HEK293 (cell line): ENCODE measurements around the gene AP5S1.

Experiments
- GFI1B ChIP-seq: fragments of 450-650 bp; formaldehyde crosslinking; IDR thresholded peaks from 2 replicates; pipeline ENCODE4 v1.5.1; 2016; ENCODE audit warnings: missing biosample characterization, missing genetic modification characterization
- HIC1 ChIP-seq: fragments of 450-650 bp; formaldehyde crosslinking; IDR thresholded peaks from 2 replicates; pipeline ENCODE4 v1.5.1; 2016; ENCODE audit warnings: missing biosample characterization, missing genetic modification characterization
- KLF7 ChIP-seq: fragments of 450-650 bp; formaldehyde crosslinking; IDR thresholded peaks from 2 replicates; pipeline ENCODE4 v1.5.1; 2016; ENCODE audit warnings: missing biosample characterization, missing genetic modification characterization, borderline replicate concordance
- MYNN ChIP-seq: fragments of 450-650 bp; formaldehyde crosslinking; IDR thresholded peaks from 2 replicates; pipeline ENCODE4 v1.5.1; 2016; ENCODE audit warnings: missing biosample characterization, missing genetic modification characterization, borderline replicate concordance
- PRDM1 ChIP-seq: fragments of 450-650 bp; formaldehyde crosslinking; IDR thresholded peaks from 2 replicates; pipeline ENCODE4; 2016; ENCODE audit warnings: missing biosample characterization, missing genetic modification characterization
- PRDM6 ChIP-seq: fragments of 450-650 bp; formaldehyde crosslinking; IDR thresholded peaks from 2 replicates; pipeline ENCODE4 v1.5.1; 2017; ENCODE audit warnings: missing biosample characterization, missing genetic modification characterization
- REPIN1 ChIP-seq: fragments of 450-650 bp; formaldehyde crosslinking; IDR thresholded peaks from 2 replicates; pipeline ENCODE4 v1.5.1; 2017; ENCODE audit warnings: missing biosample characterization, missing genetic modification characterization, low read depth
- SETDB1 ChIP-seq: IDR thresholded peaks from one replicate; pipeline ENCODE4 v1.6.1; 2017; ENCODE audit warnings: mild to moderate bottlenecking, low read length, moderate library complexity, mixed read lengths; ENCODE audit not compliant: insufficient read length
- TCF7L2 ChIP-seq: IDR thresholded peaks from 2 replicates; pipeline ENCODE4 v1.6.1; 2011; ENCODE audit warnings: low read depth, mild to moderate bottlenecking, inconsistent platforms, low read length, moderate library complexity, borderline replicate concordance
- YY2 ChIP-seq: fragments of 450-650 bp; formaldehyde crosslinking; IDR thresholded peaks from 2 replicates; pipeline ENCODE4 v1.5.1; 2016; ENCODE audit warnings: missing biosample characterization, missing genetic modification characterization
- ZBTB20 ChIP-seq: fragments of 450-650 bp; formaldehyde crosslinking; IDR thresholded peaks from 2 replicates; pipeline ENCODE4 v1.5.1; 2016; ENCODE audit warnings: missing biosample characterization, missing genetic modification characterization
- ZFHX2 ChIP-seq: fragments of 450-650 bp; formaldehyde crosslinking; conservative IDR thresholded peaks from 2 replicates; pipeline ENCODE4 v1.5.1; 2016; ENCODE audit warnings: missing biosample characterization, missing genetic modification characterization
- ZFP37 ChIP-seq: fragments of 450-650 bp; formaldehyde crosslinking; IDR thresholded peaks from 2 replicates; pipeline ENCODE4 v1.5.1; 2016; ENCODE audit warnings: missing biosample characterization, missing genetic modification characterization
- ZIC2 ChIP-seq: fragments of 450-650 bp; formaldehyde crosslinking; IDR thresholded peaks from 2 replicates; pipeline ENCODE4 v1.5.1; 2016; ENCODE audit warnings: missing biosample characterization, missing genetic modification characterization
- ZNF133 ChIP-seq: fragments of 450-650 bp; formaldehyde crosslinking; IDR thresholded peaks from 2 replicates; pipeline ENCODE4 v1.5.1; 2016; ENCODE audit warnings: missing biosample characterization, missing genetic modification characterization
- ZNF157 ChIP-seq: fragments of 450-650 bp; formaldehyde crosslinking; IDR thresholded peaks from 2 replicates; pipeline ENCODE4 v1.5.1; 2016; ENCODE audit warnings: missing biosample characterization, missing genetic modification characterization
- ZNF174 ChIP-seq: fragments of 450-650 bp; formaldehyde crosslinking; IDR thresholded peaks from 2 replicates; pipeline ENCODE4 v1.5.0; 2017; ENCODE audit warnings: missing biosample characterization, mild to moderate bottlenecking, missing genetic modification characterization
- ZNF223 ChIP-seq: fragments of 450-650 bp; formaldehyde crosslinking; IDR thresholded peaks from 2 replicates; pipeline ENCODE4 v1.5.1; 2016; ENCODE audit warnings: missing biosample characterization, missing genetic modification characterization
- ZNF23 ChIP-seq: fragments of 450-650 bp; formaldehyde crosslinking; IDR thresholded peaks from 2 replicates; pipeline ENCODE4 v1.5.1; 2016; ENCODE audit warnings: missing biosample characterization, missing genetic modification characterization, borderline replicate concordance
- ZNF24 ChIP-seq: fragments of 450-650 bp; formaldehyde crosslinking; IDR thresholded peaks from 2 replicates; pipeline ENCODE4 v1.5.1; 2016; ENCODE audit warnings: missing biosample characterization, missing genetic modification characterization
- ZNF266 ChIP-seq: fragments of 450-650 bp; formaldehyde crosslinking; IDR thresholded peaks from 2 replicates; pipeline ENCODE4 v1.5.1; 2016; ENCODE audit warnings: missing biosample characterization, missing genetic modification characterization, low read depth
- ZNF341 ChIP-seq: fragments of 450-650 bp; formaldehyde crosslinking; IDR thresholded peaks from 2 replicates; pipeline ENCODE4; 2016; ENCODE audit warnings: low read depth, missing biosample characterization, missing genetic modification characterization
- ZNF350 ChIP-seq: fragments of 450-650 bp; formaldehyde crosslinking; IDR thresholded peaks from 2 replicates; pipeline ENCODE4 v1.5.0; 2017; ENCODE audit warnings: missing biosample characterization, mild to moderate bottlenecking, missing genetic modification characterization
- ZNF391 ChIP-seq: fragments of 450-650 bp; formaldehyde crosslinking; IDR thresholded peaks from 2 replicates; pipeline ENCODE4 v1.5.1; 2016; ENCODE audit warnings: low read depth, missing biosample characterization, missing genetic modification characterization, borderline replicate concordance
- ZNF404 ChIP-seq: fragments of 450-650 bp; formaldehyde crosslinking; IDR thresholded peaks from 2 replicates; pipeline ENCODE4 v1.5.1; 2017; ENCODE audit warnings: missing biosample characterization, missing genetic modification characterization
- ZNF426 ChIP-seq: fragments of 450-650 bp; formaldehyde crosslinking; IDR thresholded peaks from 2 replicates; pipeline ENCODE4 v1.5.1; 2017; ENCODE audit warnings: missing biosample characterization, missing genetic modification characterization, mild to moderate bottlenecking, inconsistent platforms, moderate library complexity
- ZNF488 ChIP-seq: fragments of 450-650 bp; formaldehyde crosslinking; IDR thresholded peaks from 2 replicates; pipeline ENCODE4 v1.5.1; 2016; ENCODE audit warnings: missing biosample characterization, missing genetic modification characterization
- ZNF514 ChIP-seq: fragments of 450-650 bp; formaldehyde crosslinking; IDR thresholded peaks from 2 replicates; pipeline ENCODE4 v1.5.1; 2016; ENCODE audit warnings: missing biosample characterization, missing genetic modification characterization
- ZNF529 ChIP-seq: fragments of 450-650 bp; formaldehyde crosslinking; IDR thresholded peaks from 2 replicates; pipeline ENCODE4 v1.5.1; 2017; ENCODE audit warnings: missing genetic modification characterization, missing biosample characterization; ENCODE audit not compliant: insufficient replicate concordance
- ZNF530 ChIP-seq: fragments of 450-650 bp; formaldehyde crosslinking; IDR thresholded peaks from 2 replicates; pipeline ENCODE4 v1.5.1; 2016; ENCODE audit warnings: low read depth, missing biosample characterization, missing genetic modification characterization
- ZNF558 ChIP-seq: fragments of 450-650 bp; formaldehyde crosslinking; IDR thresholded peaks from 2 replicates; pipeline ENCODE4 v1.5.1; 2016; ENCODE audit warnings: missing biosample characterization, missing genetic modification characterization
- ZNF654 ChIP-seq: fragments of 450-650 bp; formaldehyde crosslinking; IDR thresholded peaks from 2 replicates; pipeline ENCODE4 v1.5.1; 2016; ENCODE audit warnings: low read depth, missing biosample characterization, missing genetic modification characterization
- ZNF768 ChIP-seq: fragments of 450-650 bp; formaldehyde crosslinking; IDR thresholded peaks from 2 replicates; pipeline ENCODE4 v1.5.1; 2018; ENCODE audit warnings: missing biosample characterization, mild to moderate bottlenecking, missing genetic modification characterization
- ZNF776 ChIP-seq: fragments of 450-650 bp; formaldehyde crosslinking; IDR thresholded peaks from 2 replicates; pipeline ENCODE4 v1.5.0; 2017; ENCODE audit warnings: missing biosample characterization, missing genetic modification characterization, borderline replicate concordance
- ZNF791 ChIP-seq: fragments of 450-650 bp; formaldehyde crosslinking; IDR thresholded peaks from 2 replicates; pipeline ENCODE4 v1.5.1; 2016; ENCODE audit warnings: missing biosample characterization, missing genetic modification characterization
- ZSCAN4 ChIP-seq: fragments of 450-650 bp; formaldehyde crosslinking; IDR thresholded peaks from 2 replicates; pipeline ENCODE4 v1.5.1; 2017; ENCODE audit warnings: missing biosample characterization, missing genetic modification characterization

Gene AP5S1

GRCh38 chr20:3811467-3812258, 8.7 kb upstream of the AP5S1 start (continued):
- TF ChIP-seq ZNF266 (tag by site-specific recombination) (no peak), PRDM1 (tag by site-specific recombination) (peak; percentile 70), REPIN1 (tag by site-specific recombination) (no peak), ZNF791 (tag by site-specific recombination) (no peak), ZNF391 (tag by site-specific recombination) (peak; percentile 94; the same call in 1 of the 2 replicates), YY2 (no peak), MYNN (tag by site-specific recombination) (no peak), SETDB1 (no peak), ZFHX2 (tag by site-specific recombination) (peak; percentile 91), ZNF530 (tag by site-specific recombination) (no peak), ZNF514 (tag by site-specific recombination) (no peak), ZNF157 (tag by site-specific recombination) (no peak), ZNF223 (tag by site-specific recombination) (no peak), ZFP37 (tag by site-specific recombination) (peak; percentile 85; the same call in 1 of the 2 replicates), ZIC2 (tag by site-specific recombination) (peak; percentile 97), ZSCAN4 (tag by site-specific recombination) (no peak), ZNF768 (peak; percentile 52; the same call in 1 of the 2 replicates), ZNF654 (tag by site-specific recombination) (peak; percentile 5; the same call in 1 of the 2 replicates), ZNF488 (tag by site-specific recombination) (no peak), ZNF529 (tag by site-specific recombination) (peak; percentile 20), PRDM6 (tag by site-specific recombination) (no peak), ZNF426 (tag by site-specific recombination) (no peak), ZNF133 (tag by site-specific recombination) (no peak), ZNF174 (tag by site-specific recombination) (no peak), ZNF23 (tag by site-specific recombination) (no peak), ZBTB20 (tag by site-specific recombination) (peak; percentile 89), ZNF558 (tag by site-specific recombination) (0 out of 2 replicates have a peak, but pooled peaks have one; percentile 48), ZNF404 (tag by site-specific recombination) (no peak), GFI1B (tag by site-specific recombination) (no peak), ZNF350 (tag by site-specific recombination) (no peak), HIC1 (peak; percentile 100), TCF7L2 (no peak), ZNF341 (tag by site-specific recombination) (peak; percentile 47; the same call in 1 of the 2 replicates), ZNF776 (no peak), KLF7 (tag by site-specific recombination) (peak; percentile 98), ZNF24 (tag by site-specific recombination) (peak; percentile 88)
